ENCODE results near the gene TSGA10IP. TPM values are rescaled to one million over a fixed set of nuclear protein-coding genes. Genes with fewer than 3 reads are reported as not detected.
A peak's percentile ranks its signal among the peaks of the same experiment; 100 is the strongest.

TSGA10IP gene
- polyA plus RNA-seq, 3 donors, result not detected

GRCh38 chr11:65983589-65983987 is 38.3 kb downstream of the TSGA10IP start:
- no peak overlapping the region for H3K27ac ChIP-seq (ENCODE audit: low read depth, low read length)
- 85 to 88% (median 85%) methylated on average over 5 of the region's 5 CpGs for WGBS, 3 donors

GRCh38 chr11:65987336-65987735 is 42.1 kb downstream of the TSGA10IP start:
- WGBS, 3 donors, result 70 to 86% (median 79%) methylated on average over 9 of the region's 9 CpGs
- no peak overlapping the region for H3K27ac ChIP-seq (ENCODE audit: low read depth, low read length)

GRCh38 chr11:65988791-65989592 is 43.7 kb downstream of the TSGA10IP start:
- H3K27ac ChIP-seq (ENCODE audit: low read depth, low read length), result no peak overlapping the region

GRCh38 chr11:65992056-65992455 is 46.8 kb downstream of the TSGA10IP start:
- no peak overlapping the region for H3K27ac ChIP-seq (ENCODE audit: low read depth, low read length)
- WGBS, 3 donors, result 79 to 83% (median 79%) methylated on average over 5 of the region's 5 CpGs

More at GRCh38 chr11:65988791-65989592, 43.7 kb downstream of the TSGA10IP start:
- WGBS, 3 donors, result 16 to 26% (median 16%) methylated on average over 10 of the region's 10 CpGs

- WGBS, 3 donors, result 75 to 89% (median 80%) methylated on average over 2 of the region's 2 CpGs
- no peak overlapping the region for H3K27ac ChIP-seq (ENCODE audit: low read depth, low read length)
Observed at GRCh38 chr11:65997286-65997685, 52.0 kb downstream of the TSGA10IP start.

- peak within 1 kb of the TSS; percentile 75 for H3K27ac ChIP-seq (ENCODE audit: low read depth, low read length)
- WGBS, 3 donors, result 0 to 1% (median 0%) methylated on average over 50 to 55 of the region's 55 CpGs
Observed at GRCh38 chr11:66001942-66002647, 56.8 kb downstream of the TSGA10IP start, which contains the start of the genes BANF1 and EIF1AD. TSS of gene BANF1 (plus strand) at chr11:66002503. CDS start at chr11:66003251, 748 bp downstream. TSS of gene EIF1AD (minus strand) at chr11:66002157. CDS start at chr11:66000389, 1,768 bp downstream.

GRCh38 chr11:66002648-66003225 is 57.5 kb downstream of the TSGA10IP start:
- H3K27ac ChIP-seq (ENCODE audit: low read depth, low read length), result no peak overlapping the region
- 0 to 1% (median 0%) methylated on average over 28 to 40 of the region's 40 CpGs for WGBS, 3 donors

GRCh38 chr11:66003291-66003690 is 58.0 kb downstream of the TSGA10IP start:
- H3K27ac ChIP-seq (ENCODE audit: low read depth, low read length), result no peak overlapping the region
- 63 to 72% (median 66%) methylated on average over 6 of the region's 6 CpGs for WGBS, 3 donors

GRCh38 chr11:66004186-66004585 is 58.9 kb downstream of the TSGA10IP start:
- H3K27ac ChIP-seq (ENCODE audit: low read depth, low read length), result no peak overlapping the region
- WGBS, 3 donors, result 70 to 89% (median 85%) methylated on average over 4 of the region's 4 CpGs

GRCh38 chr11:66006134-66006890 is 61.0 kb downstream of the TSGA10IP start:
- 87 to 91% (median 87%) methylated on average over 13 of the region's 13 CpGs for WGBS, 3 donors
- no peak overlapping the region for H3K27ac ChIP-seq (ENCODE audit: low read depth, low read length)

- H3K27ac ChIP-seq (ENCODE audit: low read depth, low read length), result no peak overlapping the region
- WGBS, 3 donors, result 73 to 83% (median 83%) methylated on average over 4 of the region's 4 CpGs
Observed at GRCh38 chr11:66006891-66007176, 61.6 kb downstream of the TSGA10IP start.

- WGBS, 3 donors, result 31 to 69% (median 64%) methylated on average over 5 of the region's 5 CpGs
- no peak overlapping the region for H3K27ac ChIP-seq (ENCODE audit: low read depth, low read length)
Observed at GRCh38 chr11:66007201-66007634, 61.9 kb downstream of the TSGA10IP start.

- WGBS, 3 donors, result 59 to 89% (median 89%) methylated on average over 2 of the region's 2 CpGs
Observed at GRCh38 chr11:66008095-66008467, 62.8 kb downstream of the TSGA10IP start.

GRCh38 chr11:66008468-66009101 is 63.3 kb downstream of the TSGA10IP start:
- H3K27ac ChIP-seq (ENCODE audit: low read depth, low read length), result no peak overlapping the region
- 46 to 66% (median 54%) methylated on average over 9 to 10 of the region's 10 CpGs for WGBS, 3 donors

More at GRCh38 chr11:66008095-66008467, 62.8 kb downstream of the TSGA10IP start:
- H3K27ac ChIP-seq (ENCODE audit: low read depth, low read length), result no peak overlapping the region
